Measurements from ENCODE around the gene APC2. TPM values are rescaled to one million over a fixed set of nuclear protein-coding genes. Genes with fewer than 3 reads are reported as not detected.

The APC2 gene
- total RNA-seq, 1 experiment from 2014 or later, result 0.68 TPM

DNA sequence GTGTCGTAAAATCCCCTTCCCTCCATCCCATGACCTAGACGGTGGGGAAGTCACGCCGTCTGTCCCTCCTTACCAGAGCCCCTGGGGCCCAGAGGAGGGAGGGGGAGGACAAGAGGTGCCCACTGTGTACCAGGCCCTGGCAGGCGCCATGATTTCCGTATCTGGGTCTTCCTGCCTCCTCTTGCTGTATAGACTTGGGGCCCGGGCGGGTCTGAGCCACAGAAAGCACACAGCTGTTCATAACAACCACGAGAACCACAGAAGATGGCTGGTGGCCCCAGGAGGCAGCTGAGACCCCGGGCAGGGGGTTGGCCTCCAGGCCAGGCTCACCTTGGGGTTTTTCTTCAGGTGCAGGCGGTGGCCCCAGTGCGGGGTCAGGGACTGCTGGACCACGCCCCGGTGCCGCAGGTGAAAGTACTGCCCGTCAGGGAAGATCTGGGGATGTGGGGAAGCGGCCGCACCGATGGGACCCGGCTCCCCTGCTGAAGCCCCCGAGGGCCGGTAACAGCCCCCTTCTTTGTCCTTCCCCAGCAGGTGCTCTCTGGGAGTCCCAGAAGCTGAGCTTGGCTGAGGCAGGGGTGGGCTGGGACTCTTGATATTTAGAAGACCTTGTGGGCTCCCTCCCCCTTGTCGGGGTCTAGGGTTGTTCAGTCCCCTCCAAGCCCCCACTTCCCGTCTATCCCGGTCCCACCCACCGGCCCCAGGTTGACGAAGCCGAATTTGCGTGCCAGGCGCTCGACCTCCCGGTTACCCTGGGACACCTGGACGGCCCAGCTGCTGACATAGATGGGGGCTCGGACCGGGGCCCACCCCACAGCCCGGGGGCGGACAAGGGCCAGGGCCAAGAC lies 39.8 kb downstream of the APC2 start:
- H2BK120ac ChIP-seq (ENCODE audit: low read depth, low read length, poor library complexity, severe bottlenecking), result no peak overlapping the region
- TF ChIP-seq, protein P1, sequence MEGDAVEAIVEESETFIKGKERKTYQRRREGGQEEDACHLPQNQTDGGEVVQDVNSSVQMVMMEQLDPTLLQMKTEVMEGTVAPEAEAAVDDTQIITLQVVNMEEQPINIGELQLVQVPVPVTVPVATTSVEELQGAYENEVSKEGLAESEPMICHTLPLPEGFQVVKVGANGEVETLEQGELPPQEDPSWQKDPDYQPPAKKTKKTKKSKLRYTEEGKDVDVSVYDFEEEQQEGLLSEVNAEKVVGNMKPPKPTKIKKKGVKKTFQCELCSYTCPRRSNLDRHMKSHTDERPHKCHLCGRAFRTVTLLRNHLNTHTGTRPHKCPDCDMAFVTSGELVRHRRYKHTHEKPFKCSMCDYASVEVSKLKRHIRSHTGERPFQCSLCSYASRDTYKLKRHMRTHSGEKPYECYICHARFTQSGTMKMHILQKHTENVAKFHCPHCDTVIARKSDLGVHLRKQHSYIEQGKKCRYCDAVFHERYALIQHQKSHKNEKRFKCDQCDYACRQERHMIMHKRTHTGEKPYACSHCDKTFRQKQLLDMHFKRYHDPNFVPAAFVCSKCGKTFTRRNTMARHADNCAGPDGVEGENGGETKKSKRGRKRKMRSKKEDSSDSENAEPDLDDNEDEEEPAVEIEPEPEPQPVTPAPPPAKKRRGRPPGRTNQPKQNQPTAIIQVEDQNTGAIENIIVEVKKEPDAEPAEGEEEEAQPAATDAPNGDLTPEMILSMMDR (conservative IDR thresholded peaks at IDR 0.05), result no peak
- H3K18ac ChIP-seq (ENCODE audit: insufficient read length, low read depth, low read length), result no peak overlapping the region
- no peak for DNase-seq
- no peak overlapping the region for H2BK15ac ChIP-seq (ENCODE audit: low read depth, low read length)
- H3K27ac ChIP-seq (ENCODE audit: insufficient read length, low read depth, low read length), result no peak overlapping the region
- peak overlapping the region; percentile 22 for H3K4me2 ChIP-seq (ENCODE audit: insufficient read depth, insufficient read length, low read length)
- H2AFZ ChIP-seq (ENCODE audit: low read length), result no peak overlapping the region
- no peaks in the 10 kb centered on the region for H3K9me3 ChIP-seq (ENCODE audit: control insufficient read depth, low read depth, low read length)
- no peak overlapping the region for H2AK5ac ChIP-seq (ENCODE audit: insufficient read length, low read length)
- Mint-ChIP-seq H3K4me3 (peak overlapping the region; percentile 76 to 81), H3K4me1 (peaks cover 4 to 13% of the 10 kb centered on the region in 2 experiments), H3K9me3 (no peaks in the 10 kb centered on the region; a peak in 1 of 5 replicates), H3K36me3 (ENCODE audit: insufficient read depth in 1 of 3, low read depth in 3 of 3) (no peaks in the 10 kb centered on the region; a peak in 1 of 7 replicates), H3K27ac (no peak overlapping the region), H3K27me3 (ENCODE audit: low read depth) (peaks cover 33% of the 10 kb centered on the region)
- no peak overlapping the region for H4K91ac ChIP-seq (ENCODE audit: insufficient read length, low read depth, low read length)
- peaks cover 9% of the 10 kb centered on the region for H3K23me2 ChIP-seq (ENCODE audit: insufficient read length, low read depth, low read length, poor library complexity, severe bottlenecking)
- H2BK5ac ChIP-seq (ENCODE audit: insufficient read length, low read length), result no peak overlapping the region
- no peak overlapping the region for H3K56ac ChIP-seq (ENCODE audit: insufficient read length, low read depth, low read length)
- H3K9ac ChIP-seq (ENCODE audit: extremely low read depth, insufficient read length, low read length), result no peak overlapping the region
- H3T11ph ChIP-seq (ENCODE audit: low read length), result no peak overlapping the region
- WGBS (ENCODE audit: extremely low coverage, insufficient read length, low lambda C conversion rate), result no CpG with 5 or more reads among the region's 37 CpGs
- no peak overlapping the region; the same call in 1 of the 2 replicates for H3K14ac ChIP-seq (ENCODE audit: insufficient read depth, low read length)
- H4K5ac ChIP-seq (ENCODE audit: insufficient read length, low read depth, low read length), result no peak overlapping the region
- H3K27me3 ChIP-seq (ENCODE audit: insufficient read depth, low read length), result peaks cover 3% of the 10 kb centered on the region; the same call in 1 of the 2 replicates
- H3K4me1 ChIP-seq (ENCODE audit: insufficient read depth, low read length), result no peaks in the 10 kb centered on the region
- no peaks in the 10 kb centered on the region for H3K79me2 ChIP-seq (ENCODE audit: insufficient read depth, low read length)
- no peak overlapping the region for H3K4ac ChIP-seq (ENCODE audit: low read depth, low read length)
- H2BK12ac ChIP-seq (ENCODE audit: insufficient read length, low read depth, low read length), result no peak overlapping the region
- H3K23ac ChIP-seq (ENCODE audit: insufficient read length, low read depth, low read length), result no peak overlapping the region
- H2BK20ac ChIP-seq (ENCODE audit: low read depth, low read length, poor library complexity, severe bottlenecking), result no peak overlapping the region
- no peak overlapping the region for H4K8ac ChIP-seq (replicated peaks; ENCODE audit: insufficient read length, low read depth, low read length)
- H3K79me1 ChIP-seq (ENCODE audit: insufficient read depth, low read depth, low read length, poor library complexity, severe bottlenecking), result no peaks in the 10 kb centered on the region
- H4K20me1 ChIP-seq (ENCODE audit: control insufficient read depth, insufficient read depth, insufficient read length), result no peaks in the 10 kb centered on the region
